ENCODE measurements around the gene GPHN. TPM values are rescaled to one million over a fixed set of nuclear protein-coding genes. Genes with fewer than 3 reads are reported as not detected.

The GPHN gene
- total RNA-seq, 1 donor from 2014 or later = 11.8 TPM

DNA sequence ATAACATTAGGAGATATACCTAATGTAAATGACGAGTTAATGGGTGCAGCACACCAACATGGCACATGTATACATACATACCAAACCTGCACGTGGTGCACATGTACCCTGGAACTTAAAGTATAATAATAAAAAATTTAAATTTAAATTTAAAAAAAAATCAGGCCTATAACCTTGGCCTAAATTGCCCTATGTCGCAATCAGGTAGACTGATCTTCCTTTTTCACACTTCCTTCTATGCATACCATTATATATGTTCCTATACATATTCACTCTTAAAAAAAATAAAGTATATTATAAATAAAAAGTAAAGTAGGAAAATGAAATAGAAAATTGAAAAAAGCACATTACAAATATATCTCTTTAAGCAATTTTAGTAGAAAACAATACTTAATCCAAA is 563.6 kb downstream of the GPHN start:
- Histone ChIP-seq H3K36me3 (ENCODE audit: control insufficient read depth, insufficient read depth, low read length) (no peaks in the 10 kb centered on the region), H3K4me3 (ENCODE audit: low read depth, low read length) (no peak overlapping the region), H3K27me3 (ENCODE audit: control insufficient read depth, insufficient read depth, low read length) (no peaks in the 10 kb centered on the region)
- no peak for TF ChIP-seq CTCF (IDR thresholded peaks at IDR 0.05; ENCODE audit: insufficient read depth, low read length, severe bottlenecking)
- no peak for DNase-seq (ENCODE audit: low read depth)
- FAIRE-seq = no peak

DNA sequence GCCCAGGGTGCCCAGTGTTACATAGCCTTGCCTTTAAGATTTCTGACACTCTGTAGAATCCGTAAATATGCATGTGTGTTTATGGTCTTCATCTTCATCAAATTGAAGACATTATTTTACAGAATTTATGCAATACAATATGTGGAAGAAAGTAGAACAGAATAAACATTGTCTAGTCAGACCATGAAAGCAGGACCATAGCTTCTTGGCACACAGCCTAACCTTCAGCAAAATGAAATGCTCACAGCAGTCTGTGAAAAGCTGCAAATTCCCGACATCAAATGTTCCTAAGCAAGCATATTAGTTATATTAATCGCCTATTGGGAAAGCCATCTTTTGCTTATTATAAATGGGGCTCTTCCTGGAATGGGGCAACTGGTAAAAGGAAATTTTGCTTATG is 570.0 kb downstream of the GPHN start:
- DNase-seq (ENCODE audit: low read depth) = no peak
- TF ChIP-seq CTCF (IDR thresholded peaks at IDR 0.05; ENCODE audit: insufficient read depth, low read length, severe bottlenecking) = no peak
- FAIRE-seq = no peak
- Histone ChIP-seq H3K27me3 (ENCODE audit: control insufficient read depth, insufficient read depth, low read length) (no peaks in the 10 kb centered on the region), H3K4me3 (ENCODE audit: low read depth, low read length) (no peak overlapping the region), H3K36me3 (ENCODE audit: control insufficient read depth, insufficient read depth, low read length) (no peaks in the 10 kb centered on the region)

DNA sequence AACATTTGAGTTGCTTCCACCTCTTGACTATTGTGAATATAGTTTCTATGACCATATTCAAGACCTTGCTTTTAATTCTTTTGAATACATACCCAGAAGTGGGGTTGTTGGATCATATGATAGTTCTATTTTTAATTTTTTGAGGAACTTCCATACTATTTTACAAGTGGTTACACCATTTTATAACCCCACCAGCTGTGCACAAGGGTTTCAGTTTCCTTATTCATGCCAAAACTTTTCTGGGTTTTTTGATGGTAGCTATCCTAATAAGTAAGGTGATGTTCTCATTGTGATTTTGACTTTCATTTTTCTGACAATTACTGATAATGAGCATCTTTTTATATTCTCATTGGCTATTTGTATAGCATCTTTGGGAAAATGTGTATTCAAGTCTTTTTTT is 571.9 kb downstream of the GPHN start:
- TF ChIP-seq CTCF (IDR thresholded peaks at IDR 0.05; ENCODE audit: insufficient read depth, low read length, severe bottlenecking) = no peak
- FAIRE-seq = no peak
- no peak for DNase-seq (ENCODE audit: low read depth)
- H3K36me3 ChIP-seq (ENCODE audit: control insufficient read depth, insufficient read depth, low read length) = no peaks in the 10 kb centered on the region
- H3K4me3 ChIP-seq (ENCODE audit: low read depth, low read length) = no peak overlapping the region
- no peaks in the 10 kb centered on the region for H3K27me3 ChIP-seq (ENCODE audit: control insufficient read depth, insufficient read depth, low read length)

DNA sequence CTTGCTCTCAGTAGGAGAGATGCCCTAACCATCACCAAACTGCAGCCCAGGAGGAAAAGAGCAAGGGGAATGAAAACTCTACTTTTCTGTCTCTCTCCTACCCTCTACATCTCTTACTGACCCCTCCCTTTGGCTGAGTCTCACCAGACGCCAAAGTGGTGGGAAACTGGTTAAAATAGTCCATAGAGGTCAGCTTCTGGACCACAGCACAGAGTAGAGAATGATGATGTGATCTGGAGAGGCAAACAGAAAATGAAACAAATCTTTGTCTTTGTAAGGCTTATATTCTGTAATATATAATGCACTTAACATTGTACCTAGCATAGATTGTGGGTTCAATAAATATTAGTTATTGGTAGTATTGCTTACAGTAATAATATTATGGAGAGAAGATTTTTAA is 600.3 kb downstream of the GPHN start:
- no peak for TF ChIP-seq CTCF (IDR thresholded peaks at IDR 0.05; ENCODE audit: insufficient read depth, low read length, severe bottlenecking)
- FAIRE-seq (no peak), DNase-seq (ENCODE audit: low read depth) (no peak)
- Histone ChIP-seq H3K27me3 (ENCODE audit: control insufficient read depth, insufficient read depth, low read length) (no peaks in the 10 kb centered on the region), H3K36me3 (ENCODE audit: control insufficient read depth, insufficient read depth, low read length) (no peaks in the 10 kb centered on the region), H3K4me3 (ENCODE audit: low read depth, low read length) (no peak overlapping the region)

DNA sequence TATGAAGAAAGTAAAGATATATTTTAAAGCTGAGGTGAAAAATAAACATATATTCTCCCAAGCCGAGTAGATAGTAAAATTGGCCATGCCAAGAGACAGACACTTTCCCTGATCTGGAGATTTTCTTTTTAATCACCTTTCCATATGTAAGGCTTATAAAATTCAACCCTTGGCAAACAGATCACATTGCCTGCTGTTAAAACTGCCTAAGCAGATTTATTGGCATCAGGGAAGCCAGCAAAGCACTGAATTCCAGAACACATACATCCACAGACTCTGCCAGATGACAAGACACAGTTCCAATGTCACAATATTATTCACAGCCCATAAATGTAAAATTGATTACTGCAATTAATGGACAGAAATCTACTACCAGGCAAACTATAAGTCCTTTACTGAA is 603.1 kb downstream of the GPHN start:
- FAIRE-seq = no peak

More for the DNA sequence above, 603.1 kb downstream of the GPHN start:
- no peak for TF ChIP-seq CTCF (IDR thresholded peaks at IDR 0.05; ENCODE audit: insufficient read depth, low read length, severe bottlenecking)
- no peaks in the 10 kb centered on the region for H3K27me3 ChIP-seq (ENCODE audit: control insufficient read depth, insufficient read depth, low read length)
- no peak for DNase-seq (ENCODE audit: low read depth)
- H3K36me3 ChIP-seq (ENCODE audit: control insufficient read depth, insufficient read depth, low read length) = no peaks in the 10 kb centered on the region
- no peak overlapping the region for H3K4me3 ChIP-seq (ENCODE audit: low read depth, low read length)
